HS-27A (cell line): Measurements from ENCODE around the gene SLC22A7.

Source experiments
- DNase-seq: peaks from one replicate; pipeline ENCODE4 v3.0.0-alpha.2; 2012; ENCODE audit warnings: low read depth, missing footprints

Gene SLC22A7

DNA sequence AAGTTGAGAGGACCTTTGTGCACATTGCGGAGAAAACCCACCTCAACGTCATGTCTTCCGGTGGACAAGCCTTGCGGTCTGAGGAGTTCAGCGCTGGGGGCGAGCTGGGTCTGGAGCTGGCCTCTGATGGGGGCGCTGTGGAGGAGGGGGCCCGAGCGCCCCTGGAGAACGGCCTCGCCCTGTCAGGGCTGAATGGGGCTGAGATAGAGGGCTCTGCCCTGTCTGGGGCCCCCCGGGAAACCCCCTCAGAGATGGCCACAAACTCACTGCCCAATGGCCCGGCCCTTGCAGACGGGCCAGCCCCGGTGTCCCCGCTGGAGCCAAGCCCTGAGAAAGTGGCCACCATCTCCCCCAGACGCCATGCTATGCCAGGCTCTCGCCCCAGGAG is 14.6 kb upstream of the SLC22A7 start:
- no peak for DNase-seq

GRCh38 chr6:43283905-43284304 is 14.2 kb upstream of the SLC22A7 start:
- no peak for DNase-seq

DNA sequence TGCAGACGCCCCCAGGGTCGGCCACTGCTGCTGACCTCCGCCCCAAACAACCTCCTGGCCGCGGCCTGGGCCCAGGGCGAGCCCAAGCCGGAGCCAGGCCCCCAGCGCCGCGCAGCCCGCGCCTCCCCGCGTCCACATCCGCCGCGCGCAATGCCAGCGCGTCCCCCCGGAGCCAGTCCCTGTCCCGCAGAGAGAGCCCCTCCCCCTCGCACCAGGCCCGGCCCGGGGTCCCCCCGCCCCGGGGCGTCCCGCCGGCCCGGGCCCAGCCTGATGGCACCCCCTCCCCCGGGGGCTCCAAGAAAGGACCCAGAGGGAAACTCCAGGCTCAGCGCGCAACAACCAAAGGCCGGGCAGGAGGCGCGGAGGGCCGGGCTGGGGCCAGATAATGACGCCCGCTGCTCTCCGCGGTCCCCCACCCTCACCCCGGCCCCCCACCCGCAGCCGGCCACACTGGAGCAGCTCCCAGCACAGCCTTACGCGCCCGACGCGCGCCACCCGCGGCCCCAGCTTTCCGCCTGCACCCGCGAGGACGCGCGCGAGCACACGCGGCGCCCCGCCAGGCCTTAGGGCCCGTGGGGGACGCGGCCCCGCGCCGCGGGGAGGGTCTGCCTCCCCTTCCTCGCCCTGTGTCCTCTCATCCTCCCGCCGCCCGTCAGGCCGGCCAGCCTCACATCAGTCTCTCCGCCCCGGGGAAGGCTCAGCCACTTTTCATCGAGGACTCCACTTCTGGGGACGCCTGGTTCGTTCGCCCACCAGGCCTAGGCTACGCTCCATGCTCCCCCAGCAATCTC is 12.9 kb upstream of the SLC22A7 start:
- DNase-seq: no peak

- no peak for DNase-seq
Observed at GRCh38 chr6:43285832-43286231, 12.2 kb upstream of the SLC22A7 start.

DNA sequence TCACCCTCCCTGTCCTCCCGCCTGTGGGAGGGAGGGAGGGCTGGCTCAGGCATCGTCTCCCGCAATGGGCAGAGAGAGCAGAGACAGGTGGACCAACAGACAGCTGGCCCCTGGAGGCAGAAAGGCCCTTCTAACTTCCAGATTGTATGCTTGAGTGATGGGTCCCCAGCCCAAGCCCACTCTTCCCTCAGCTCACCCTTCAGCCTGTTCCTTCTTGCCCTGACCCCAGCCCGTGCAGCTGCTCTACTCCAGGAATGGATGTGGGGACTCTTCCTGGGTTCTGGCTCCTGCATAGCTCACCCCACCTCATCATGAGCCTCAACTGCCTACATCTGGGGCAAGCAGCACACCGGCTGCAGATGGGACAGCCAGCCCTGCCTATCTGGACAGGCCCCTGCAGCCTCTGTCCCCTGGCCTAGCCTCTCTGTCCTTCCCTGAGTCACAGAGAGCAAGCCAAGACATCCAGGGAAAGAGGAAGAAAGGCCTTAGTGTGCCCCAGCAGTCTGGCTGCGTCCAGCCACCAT is 11.5 kb upstream of the SLC22A7 start:
- no peak for DNase-seq

- DNase-seq: no peak
Observed at GRCh38 chr6:43286980-43287716, 10.9 kb upstream of the SLC22A7 start.

DNA sequence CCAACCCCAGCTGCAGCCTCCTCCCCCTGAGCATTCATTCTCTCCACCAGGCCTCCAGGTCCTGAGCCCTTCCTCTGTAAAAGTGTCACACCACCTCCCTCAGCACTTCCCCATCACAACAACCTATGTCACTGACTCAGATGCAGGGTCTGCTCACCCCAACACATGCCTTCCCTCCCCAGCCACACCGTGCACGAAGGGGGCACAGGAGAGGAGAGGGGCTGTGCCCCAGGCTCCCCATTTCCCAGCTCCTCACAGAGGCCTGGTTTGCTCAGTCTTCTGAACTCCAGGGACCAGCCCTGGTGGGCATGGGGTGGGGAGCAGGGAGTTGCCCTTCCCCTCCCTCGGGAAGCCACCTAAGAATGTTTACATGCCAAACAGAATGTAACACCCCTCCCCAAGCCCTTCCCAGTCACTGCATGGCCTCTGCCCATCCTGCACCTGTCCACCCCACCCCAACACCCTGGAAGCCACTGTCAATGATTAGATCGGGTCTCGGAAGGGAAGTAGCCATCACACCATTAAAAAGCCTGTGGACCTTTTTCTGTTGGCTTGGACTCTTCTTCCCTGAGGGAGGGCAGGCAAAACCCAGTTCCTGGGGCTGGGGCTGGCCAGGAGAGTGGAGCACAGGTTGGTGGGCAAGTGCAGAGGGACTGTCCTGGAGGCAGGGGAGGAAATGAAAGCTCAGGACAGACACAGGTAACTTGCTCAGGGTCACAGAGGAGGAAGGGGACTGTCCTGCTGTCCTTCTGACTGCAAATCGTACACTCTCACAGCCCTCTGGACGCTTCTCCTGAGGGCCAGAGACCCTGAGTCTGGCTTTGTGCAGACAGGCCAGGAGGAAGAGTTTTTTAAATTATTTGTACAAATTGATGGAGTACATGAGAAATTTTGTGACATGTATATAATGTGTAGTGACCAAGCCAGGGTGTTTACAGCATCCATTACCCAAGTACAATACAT is 10.1 kb upstream of the SLC22A7 start:
- no peak for DNase-seq

DNA sequence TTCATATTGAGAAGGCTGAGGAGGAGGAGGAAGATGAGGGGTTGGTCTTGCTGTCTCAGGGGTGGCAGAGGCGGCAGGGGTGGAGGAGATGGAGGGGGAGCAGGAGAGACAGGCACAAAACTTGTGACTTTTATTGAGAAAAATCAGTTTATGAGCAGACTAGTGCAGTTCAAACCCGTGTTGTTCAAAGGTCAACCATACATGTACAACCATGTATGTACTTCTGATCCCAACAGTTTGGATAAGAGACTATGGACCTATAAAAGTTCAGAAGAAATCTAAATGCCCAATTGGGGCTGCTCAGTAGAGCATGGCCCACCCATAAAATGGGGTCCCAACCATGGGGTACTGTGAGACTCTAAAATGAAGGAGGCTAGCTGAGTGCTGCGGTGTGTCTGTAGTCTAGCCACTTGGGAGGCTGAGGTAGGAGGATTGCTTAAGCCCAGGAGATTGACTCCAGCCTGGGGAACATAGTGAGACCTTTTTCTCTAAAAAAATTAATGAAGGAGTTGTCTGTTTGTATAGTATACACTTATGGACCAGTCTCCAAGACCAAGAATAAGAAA is 7.6 kb upstream of the SLC22A7 start:
- DNase-seq: no peak

- DNase-seq: no peak
Observed at GRCh38 chr6:43290905-43291355, 7.1 kb upstream of the SLC22A7 start.

DNA sequence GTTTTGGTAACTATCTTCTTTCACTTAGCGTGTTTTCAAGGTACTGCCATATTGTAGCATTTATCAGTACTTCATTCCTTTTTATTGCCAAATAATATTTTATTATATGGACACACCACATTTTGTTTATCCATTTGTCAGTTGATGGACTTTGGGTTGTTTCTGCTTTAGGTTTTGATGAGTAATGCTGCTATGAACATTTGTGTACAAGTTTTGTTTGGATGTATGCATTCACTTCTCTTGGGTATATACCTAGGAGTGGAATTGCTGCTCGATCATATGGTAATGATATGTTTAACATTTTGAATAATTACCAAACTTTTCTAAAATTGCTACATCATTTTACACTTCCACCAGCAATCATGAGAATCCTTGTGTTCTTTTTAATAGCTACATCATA is 6.4 kb upstream of the SLC22A7 start:
- no peak for DNase-seq

- DNase-seq: no peak
Observed at GRCh38 chr6:43292341-43292740, 5.7 kb upstream of the SLC22A7 start.

GRCh38 chr6:43292763-43293318 is 5.2 kb upstream of the SLC22A7 start:
- no peak for DNase-seq

- no peak for DNase-seq
Observed at GRCh38 chr6:43293698-43294097, 4.4 kb upstream of the SLC22A7 start.

- no peak for DNase-seq
Observed at GRCh38 chr6:43294536-43294935, 3.5 kb upstream of the SLC22A7 start.

- DNase-seq: no peak
Observed at GRCh38 chr6:43295456-43295855, 2.6 kb upstream of the SLC22A7 start.

- DNase-seq: no peak
Observed at GRCh38 chr6:43296780-43297497, 1.1 kb upstream of the SLC22A7 start.

DNA sequence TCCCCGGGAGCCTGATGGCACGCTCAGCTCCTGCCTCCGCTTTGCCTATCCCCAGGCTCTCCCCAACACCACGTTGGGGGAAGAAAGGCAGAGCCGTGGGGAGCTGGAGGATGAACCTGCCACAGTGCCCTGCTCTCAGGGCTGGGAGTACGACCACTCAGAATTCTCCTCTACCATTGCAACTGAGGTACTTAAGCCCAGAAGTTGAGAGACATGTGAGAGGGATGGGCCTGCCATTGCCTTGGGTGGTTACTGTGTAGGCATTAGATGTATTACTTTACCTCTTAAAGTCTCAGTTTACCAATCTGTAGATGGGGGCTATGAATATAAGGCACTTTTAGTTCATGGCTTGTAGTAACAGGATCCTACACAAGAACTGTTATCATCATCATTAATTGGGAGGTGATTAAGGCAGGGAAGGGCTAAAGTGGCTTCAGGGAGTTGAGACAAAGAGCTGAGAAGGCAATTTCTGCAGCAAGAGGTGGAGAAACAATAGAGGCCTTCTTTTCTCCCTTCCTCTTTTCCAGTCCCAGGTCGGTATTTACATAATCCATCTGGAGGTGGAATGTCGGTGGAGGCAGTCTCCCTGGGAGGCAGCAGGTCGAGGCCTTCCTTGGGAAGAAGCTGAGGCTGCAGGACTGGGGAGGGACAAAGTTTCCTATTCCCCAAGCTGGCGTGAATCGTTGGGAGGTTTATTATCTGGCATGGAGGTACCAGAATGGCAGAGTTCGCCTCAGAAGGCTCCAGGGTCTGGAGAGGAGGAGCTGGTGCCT is 691 bp downstream of the SLC22A7 start:
- DNase-seq: no peak

- no peak for DNase-seq
Observed at GRCh38 chr6:43299338-43300293, 1.6 kb downstream of the SLC22A7 start.
